SK-N-SH treated with all-trans-retinoic acid at 6 μM for 48 hours (cell line): ENCODE measurements around the gene TSC22D1.

Experiments
- BACH2 ChIP-seq: fragments of 250-450 bp; sonication (Bioruptor Pico); IDR thresholded peaks from 2 replicates; pipeline ENCODE4 v1.9.0; 2021; ENCODE audit warnings: mild to moderate bottlenecking, borderline replicate concordance
- CSDC2 ChIP-seq: fragments of 250-450 bp; sonication (Bioruptor Pico); IDR thresholded peaks from 2 replicates; pipeline ENCODE4 v1.5.0; 2020; ENCODE audit warnings: mild to moderate bottlenecking, moderate library complexity
- PATZ1 ChIP-seq: fragments of 250-450 bp; sonication (Bioruptor Pico); IDR thresholded peaks from 2 replicates; pipeline ENCODE4 v1.8.0; 2020; ENCODE audit warnings: mild to moderate bottlenecking, moderate library complexity, borderline replicate concordance
- TCF4 ChIP-seq: fragments of 250-450 bp; sonication (Bioruptor Pico); IDR thresholded peaks from 2 replicates; pipeline ENCODE4 v1.8.0; 2021; ENCODE audit warnings: mild to moderate bottlenecking, moderate library complexity, borderline replicate concordance
- TSHZ2 ChIP-seq: fragments of 250-450 bp; sonication (Bioruptor Pico); IDR thresholded peaks from 2 replicates; pipeline ENCODE4 v1.5.0; 2020; ENCODE audit warnings: mild to moderate bottlenecking, moderate library complexity
- ZFP30 ChIP-seq: fragments of 450-650 bp; formaldehyde crosslinking; IDR thresholded peaks from 2 replicates; pipeline ENCODE4 v1.5.0; 2022; ENCODE audit warnings: mild to moderate bottlenecking, moderate library complexity
- ZNF565 ChIP-seq: fragments of 450-650 bp; formaldehyde crosslinking; conservative IDR thresholded peaks from 2 replicates; pipeline ENCODE4 v1.5.0; 2020; ENCODE audit warnings: low read depth, mild to moderate bottlenecking, moderate library complexity

- TF ChIP-seq ZNF565 (CRISPR knock-in tag) (no peak), PATZ1 (CRISPR knock-in tag) (no peak), TSHZ2 (CRISPR knock-in tag) (no peak), TCF4 (CRISPR knock-in tag) (no peak), BACH2 (CRISPR knock-in tag) (no peak), ZFP30 (CRISPR knock-in tag) (no peak), CSDC2 (CRISPR knock-in tag) (no peak)
These were observed 120.4 kb downstream of the TSC22D1 start for GRCh38 chr13:44455769-44456168.
